Posterior cingulate gyrus (tissue), 11 donors: ENCODE measurements around the gene WDR20.
"Not testable (repeated sequence)": the region's sequence is repeated elsewhere in the genome, so short reads cannot be mapped to it uniquely, and the experiment has no call there.

Experiments
- DNase-seq, 10 donors: peaks; one replicate each; pipeline versions ENCODE4 v3.0.0 to v3.0.0-alpha.2; 2020 to 2021; ENCODE audit warnings: mixed read lengths in 3 of 10
- intact Hi-C: fragments of 100-400 bp; cut with DNase I; formaldehyde crosslinking; loops from one replicate; pipeline ENCODE4 v1.15.1; 2023

WDR20 gene

GRCh38 chr14:102229739-102230092 is 90.0 kb downstream of the WDR20 start:
- intact Hi-C loops = loop anchor here (10.0 kb wide), 1 partner anchor 285 kb away; no protein-coding TSS in a partner anchor
- peak in 1 of 10 donors; percentile 54 for DNase-seq

- intact Hi-C loops = loop anchor here (10.0 kb wide), 1 partner anchor 284 kb away; no protein-coding TSS in a partner anchor
- peak in 1 of 10 donors; percentile 74 for DNase-seq
Observed at GRCh38 chr14:102230481-102231210, 90.9 kb downstream of the WDR20 start.

GRCh38 chr14:102231476-102232347 is 92.0 kb downstream of the WDR20 start:
- intact Hi-C loops = loop anchor here (10.0 kb wide), 1 partner anchor 283 kb away; no protein-coding TSS in a partner anchor
- peak in 1 of 10 donors; percentile 59 for DNase-seq

- DNase-seq = peak in 1 of 10 donors; percentile 49
- intact Hi-C loops = loop anchor here (10.0 kb wide), 1 partner anchor 283 kb away; no protein-coding TSS in a partner anchor
Observed at GRCh38 chr14:102232348-102232625, 92.6 kb downstream of the WDR20 start.

GRCh38 chr14:102233081-102233480 is 93.4 kb downstream of the WDR20 start:
- peak in 1 of 10 donors; percentile 72 for DNase-seq
- intact Hi-C loops = loop anchor here (10.0 kb wide), 1 partner anchor 282 kb away; no protein-coding TSS in a partner anchor

GRCh38 chr14:102234331-102235264 is 94.9 kb downstream of the WDR20 start:
- DNase-seq = peak in 2 of 10 donors; percentile 45 to 52
- intact Hi-C loops = loop anchor here (1.0 to 10.0 kb wide), 2 partner anchors 80 to 280 kb away; no protein-coding TSS in a partner anchor

- peak in 8 of 10 donors; percentile 30 to 95 (median 70) for DNase-seq
- intact Hi-C loops = loop anchor here (1.0 to 10.0 kb wide), 2 partner anchors 79 to 279 kb away; no protein-coding TSS in a partner anchor
Observed at GRCh38 chr14:102235275-102235897, 95.7 kb downstream of the WDR20 start.

GRCh38 chr14:102236026-102236425 is 96.3 kb downstream of the WDR20 start:
- intact Hi-C loops = loop anchor here (10.0 kb wide), 1 partner anchor 279 kb away; no protein-coding TSS in a partner anchor
- DNase-seq = peak in 2 of 10 donors; percentile 68 to 76

GRCh38 chr14:102238131-102238530 is 98.4 kb downstream of the WDR20 start:
- no peak for DNase-seq
- intact Hi-C loops = loop anchor here (10.0 kb wide), 1 partner anchor 277 kb away; no protein-coding TSS in a partner anchor

GRCh38 chr14:102238766-102239165 is 99.1 kb downstream of the WDR20 start:
- DNase-seq = no peak
- intact Hi-C loops = loop anchor here (10.0 kb wide), 1 partner anchor 276 kb away; no protein-coding TSS in a partner anchor

GRCh38 chr14:102239231-102239630 is 99.5 kb downstream of the WDR20 start:
- intact Hi-C loops = loop anchor here (10.0 kb wide), 1 partner anchor 276 kb away; no protein-coding TSS in a partner anchor
- DNase-seq = peak in 1 of 10 donors; percentile 4

GRCh38 chr14:102240481-102240880 is 100.8 kb downstream of the WDR20 start:
- peak in 1 of 10 donors; percentile 11 for DNase-seq
- intact Hi-C loops = not testable (repeated sequence)

- peak in 1 of 10 donors; percentile 49 for DNase-seq
- intact Hi-C loops = no loop called here
Observed at GRCh38 chr14:102241147-102241546, 101.5 kb downstream of the WDR20 start.

GRCh38 chr14:102243795-102244194 is 104.1 kb downstream of the WDR20 start:
- intact Hi-C loops = not testable (repeated sequence)

GRCh38 chr14:102246071-102246470 is 106.4 kb downstream of the WDR20 start:
- intact Hi-C loops = no loop called here
- no peak for DNase-seq

More at GRCh38 chr14:102243795-102244194, 104.1 kb downstream of the WDR20 start:
- peak in 1 of 10 donors; percentile 22 for DNase-seq

GRCh38 chr14:102248121-102248520 is 108.4 kb downstream of the WDR20 start:
- DNase-seq = peak in 1 of 10 donors; percentile 20
- intact Hi-C loops = no loop called here

GRCh38 chr14:102249041-102249440 is 109.3 kb downstream of the WDR20 start:
- intact Hi-C loops = no loop called here
- DNase-seq = peak in 1 of 10 donors; percentile 24

- intact Hi-C loops = no loop called here
- DNase-seq = peak in 1 of 10 donors; percentile 54
Observed at GRCh38 chr14:102249981-102250380, 110.3 kb downstream of the WDR20 start.

GRCh38 chr14:102250636-102251035 is 110.9 kb downstream of the WDR20 start:
- intact Hi-C loops = no loop called here
- DNase-seq = peak in 1 of 10 donors; percentile 76
